Activated T-helper 2 cell treated with anti-CD3 and anti-CD28 coated beads, Interferon-gamma antibody, Interleukin-2, Interleukin-4, amounts not matched to agents 10 μg/mL and 5 μg/mL and 100 μg/mL, durations not matched to agents 14 hours and 24 hours and 36 hours (primary cell): Measurements from ENCODE around the gene DIP2B. TPM values are rescaled to one million over a fixed set of nuclear protein-coding genes. Genes with fewer than 3 reads are reported as not detected.

Experiments used
- DNase-seq: peaks from one replicate; pipeline ENCODE4 v3.0.0; 2021; ENCODE audit warnings: low spot score
- H3K27ac Mint-ChIP-seq: one replicate; pipeline ENCODE4 v1.8.0; 2021; ENCODE audit warnings: mixed read lengths
- H3K27me3 Mint-ChIP-seq: one replicate; pipeline ENCODE4 v1.8.0; 2021; ENCODE audit warnings: low read depth, mixed read lengths
- H3K36me3 Mint-ChIP-seq: one replicate; pipeline ENCODE4 v1.8.0; 2021; ENCODE audit warnings: low read depth, mixed read lengths
- H3K4me1 Mint-ChIP-seq: one replicate; pipeline ENCODE4 v1.8.0; 2021; ENCODE audit warnings: low read depth, mixed read lengths
- H3K4me3 Mint-ChIP-seq: one replicate; pipeline ENCODE4 v1.8.0; 2021; ENCODE audit warnings: low read depth, mild to moderate bottlenecking, moderate library complexity, mixed read lengths
- H3K9me3 Mint-ChIP-seq: one replicate; pipeline ENCODE4 v1.8.0; 2021; ENCODE audit warnings: mixed read lengths
- intact Hi-C: fragments of 100-400 bp; cut with micrococcal nuclease; formaldehyde crosslinking; loops from one replicate; pipeline ENCODE4 v1.15.1; 2023
- total RNA-seq: library from RNA; stranded (reverse); gene quantifications from 2 replicates; pipeline ENCODE4 v1.2.3, GENCODE V29; 2022

Gene DIP2B
- total RNA-seq, 1 donor from 2014 or later = 27.4 TPM

GRCh38 chr12:50655374-50655921 lies 150.7 kb downstream of the DIP2B start:
- Mint-ChIP-seq H3K27ac (no peak overlapping the region), H3K9me3 (no peaks in the 10 kb centered on the region), H3K36me3 (peaks cover 10% of the 10 kb centered on the region), H3K27me3 (no peaks in the 10 kb centered on the region), H3K4me3 (no peak overlapping the region), H3K4me1 (peaks cover 5% of the 10 kb centered on the region)
- DNase-seq = no peak
- intact Hi-C loops = no loop called here

- no peak for DNase-seq
- H3K9me3 Mint-ChIP-seq = no peaks in the 10 kb centered on the region
- no peak overlapping the region for H3K27ac Mint-ChIP-seq
- no peak overlapping the region for H3K4me3 Mint-ChIP-seq
- H3K4me1 Mint-ChIP-seq = no peaks in the 10 kb centered on the region
- peaks cover 11% of the 10 kb centered on the region for H3K36me3 Mint-ChIP-seq
- no peaks in the 10 kb centered on the region for H3K27me3 Mint-ChIP-seq
- intact Hi-C loops = no loop called here
These were observed 154.5 kb downstream of the DIP2B start for GRCh38 chr12:50659260-50659659.

DNA sequence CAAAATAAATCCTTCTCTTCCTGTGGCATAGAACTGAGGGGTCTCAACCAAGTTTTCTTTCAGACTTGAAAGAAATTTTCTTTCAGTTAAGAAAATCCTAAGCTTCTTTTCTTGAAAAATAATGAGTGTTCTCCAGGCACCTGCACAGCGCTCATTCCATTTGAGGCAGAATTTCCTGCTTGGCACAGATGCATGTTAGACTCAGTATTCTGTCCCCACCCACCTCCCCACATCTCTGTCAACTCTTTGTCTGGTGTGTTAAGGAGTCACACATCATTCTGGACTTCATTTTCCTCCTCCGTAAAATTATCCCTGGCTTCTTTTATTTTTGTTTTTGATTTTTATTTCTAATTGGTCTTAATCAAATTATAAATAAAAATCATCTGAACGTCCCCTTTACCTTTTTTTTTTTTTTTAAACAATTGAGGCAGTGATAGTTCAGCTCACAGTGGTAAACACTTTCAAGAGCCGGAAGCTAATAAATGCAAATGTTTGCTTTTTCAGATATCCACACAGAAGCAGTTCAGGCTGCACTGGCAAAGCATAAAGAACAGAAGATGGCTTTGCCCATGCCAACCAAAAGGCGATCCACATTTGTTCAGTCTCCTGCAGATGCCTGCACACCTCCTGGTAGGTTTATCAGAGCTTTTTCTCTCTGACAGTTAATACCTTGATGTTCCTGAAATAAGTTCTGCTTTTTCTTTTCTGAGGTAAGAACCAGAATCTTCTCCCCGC lies 155.1 kb downstream of the DIP2B start:
- Mint-ChIP-seq H3K4me1 (no peaks in the 10 kb centered on the region), H3K9me3 (no peaks in the 10 kb centered on the region), H3K27me3 (no peaks in the 10 kb centered on the region), H3K4me3 (no peak overlapping the region), H3K27ac (no peak overlapping the region), H3K36me3 (peaks cover 11% of the 10 kb centered on the region)
- intact Hi-C loops = no loop called here
- DNase-seq = no peak

DNA sequence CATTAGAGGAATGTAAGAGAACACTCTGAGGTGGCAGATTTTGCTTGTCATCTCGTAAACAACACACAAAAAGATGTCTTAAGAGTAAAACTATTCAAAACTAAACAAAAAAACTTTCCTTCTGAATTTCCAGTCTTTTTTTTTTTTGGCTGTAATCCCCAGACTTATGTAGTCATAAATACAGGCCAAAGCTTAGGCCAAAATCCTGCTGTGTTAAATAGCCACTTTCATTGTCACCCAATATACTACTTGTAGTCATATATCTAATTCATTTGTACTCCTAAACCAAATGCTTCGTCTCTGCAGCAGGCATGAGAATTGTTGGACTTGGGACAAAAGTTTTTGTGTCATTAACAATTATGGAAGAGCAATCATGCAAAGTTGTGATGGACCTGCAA lies 155.6 kb downstream of the DIP2B start:
- Mint-ChIP-seq H3K4me3 (no peak overlapping the region), H3K9me3 (no peaks in the 10 kb centered on the region), H3K4me1 (no peaks in the 10 kb centered on the region), H3K27ac (no peak overlapping the region), H3K27me3 (no peaks in the 10 kb centered on the region), H3K36me3 (peaks cover 11% of the 10 kb centered on the region)
- DNase-seq = no peak
- intact Hi-C loops = no loop called here

DNA sequence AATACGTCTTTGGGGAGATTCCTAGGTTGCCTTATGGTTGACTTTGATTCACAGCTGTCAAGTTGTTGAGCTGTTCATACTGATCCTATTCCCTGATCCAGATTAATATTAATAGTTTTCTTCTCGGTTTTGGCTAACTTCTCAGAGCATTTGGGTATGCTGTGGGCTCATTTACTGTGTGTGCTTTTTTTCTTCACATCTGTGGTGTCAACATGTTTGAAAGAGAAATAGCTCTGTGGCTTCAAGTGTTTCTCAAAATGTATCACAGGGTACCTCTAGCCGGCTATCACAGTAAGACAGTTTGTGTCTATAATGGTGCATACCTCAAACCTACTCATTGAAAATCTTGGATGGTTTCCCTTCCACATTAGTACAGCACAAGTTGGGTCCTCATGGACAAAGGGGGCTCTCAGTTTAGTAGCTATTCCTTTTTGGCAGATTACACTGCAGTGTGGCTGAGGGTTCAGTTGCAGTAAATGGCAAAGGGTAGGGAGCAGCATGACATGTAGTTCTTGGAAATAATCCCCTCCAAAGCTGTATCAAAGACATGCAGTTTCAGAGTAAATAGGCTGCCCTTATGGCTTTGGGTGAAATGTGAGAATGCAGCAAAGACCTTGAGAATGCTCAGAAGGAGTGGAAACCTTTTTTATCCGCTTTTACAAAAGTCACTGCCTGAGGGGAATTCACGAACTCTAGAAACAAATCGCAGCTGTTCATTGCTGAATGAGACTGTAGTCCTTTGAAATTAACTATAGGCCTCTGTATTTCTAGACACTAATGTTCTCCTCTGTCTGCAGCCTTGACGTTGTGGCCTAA lies 156.7 kb downstream of the DIP2B start:
- Mint-ChIP-seq H3K4me1 (no peaks in the 10 kb centered on the region), H3K36me3 (peaks cover 11% of the 10 kb centered on the region), H3K27me3 (no peaks in the 10 kb centered on the region), H3K27ac (no peak overlapping the region), H3K4me3 (no peak overlapping the region), H3K9me3 (no peaks in the 10 kb centered on the region)
- no peak for DNase-seq
- intact Hi-C loops = no loop called here

GRCh38 chr12:50662116-50662510 lies 157.3 kb downstream of the DIP2B start:
- intact Hi-C loops = no loop called here
- H3K4me1 Mint-ChIP-seq = no peaks in the 10 kb centered on the region
- no peaks in the 10 kb centered on the region for H3K27me3 Mint-ChIP-seq
- no peaks in the 10 kb centered on the region for H3K9me3 Mint-ChIP-seq
- H3K36me3 Mint-ChIP-seq = peaks cover 11% of the 10 kb centered on the region
- no peak overlapping the region for H3K4me3 Mint-ChIP-seq
- DNase-seq = no peak
- no peak overlapping the region for H3K27ac Mint-ChIP-seq

DNA sequence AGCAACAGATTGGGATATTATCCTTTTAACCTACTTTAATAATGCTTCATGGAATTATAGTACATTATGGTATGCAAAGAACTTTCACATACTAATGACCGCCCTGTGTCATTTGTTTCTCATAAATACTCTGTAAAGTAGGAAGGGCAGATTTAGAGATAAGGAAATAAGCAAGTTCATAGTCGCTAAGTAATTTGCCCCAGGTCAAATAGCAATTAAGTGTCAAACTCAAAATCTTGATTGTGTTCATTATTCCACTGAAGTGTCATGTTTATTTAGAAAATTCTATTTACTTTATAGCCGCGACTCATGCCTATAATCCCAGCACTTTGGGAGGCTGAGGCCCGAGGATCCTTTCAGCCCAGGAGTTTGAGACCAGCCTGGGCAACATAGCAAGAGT lies 160.4 kb downstream of the DIP2B start:
- intact Hi-C loops = no loop called here
- Mint-ChIP-seq H3K4me3 (no peak overlapping the region), H3K36me3 (peaks cover 4% of the 10 kb centered on the region), H3K4me1 (no peaks in the 10 kb centered on the region), H3K27me3 (no peaks in the 10 kb centered on the region), H3K27ac (no peak overlapping the region), H3K9me3 (no peaks in the 10 kb centered on the region)
- no peak for DNase-seq

DNA sequence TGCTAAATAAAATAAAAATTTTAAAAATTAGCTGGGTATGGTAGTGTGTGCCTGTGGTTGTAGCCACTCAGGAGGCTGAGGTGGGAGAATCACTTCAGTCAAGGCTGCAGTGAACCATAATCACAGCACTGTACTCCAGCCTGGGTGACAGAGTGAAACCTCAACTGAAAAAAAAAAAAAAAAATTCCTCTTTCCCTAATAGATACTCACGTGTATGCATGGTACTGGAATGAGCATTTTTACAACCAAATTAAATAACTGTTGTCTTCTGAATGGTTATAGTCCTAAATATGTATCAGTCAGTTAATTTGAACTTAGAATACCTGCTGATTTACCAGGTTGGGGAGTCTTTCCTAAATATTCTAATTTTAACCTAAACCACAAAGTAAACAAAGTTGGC lies 160.8 kb downstream of the DIP2B start:
- Mint-ChIP-seq H3K9me3 (no peaks in the 10 kb centered on the region), H3K27ac (no peak overlapping the region), H3K4me1 (no peaks in the 10 kb centered on the region), H3K4me3 (no peak overlapping the region), H3K27me3 (no peaks in the 10 kb centered on the region), H3K36me3 (no peaks in the 10 kb centered on the region)
- DNase-seq = no peak
- intact Hi-C loops = no loop called here

GRCh38 chr12:50666023-50666422 lies 161.2 kb downstream of the DIP2B start:
- Mint-ChIP-seq H3K4me3 (no peak overlapping the region), H3K4me1 (no peaks in the 10 kb centered on the region), H3K27me3 (no peaks in the 10 kb centered on the region), H3K36me3 (no peaks in the 10 kb centered on the region), H3K27ac (no peak overlapping the region), H3K9me3 (no peaks in the 10 kb centered on the region)
- intact Hi-C loops = no loop called here
- no peak for DNase-seq

DNA sequence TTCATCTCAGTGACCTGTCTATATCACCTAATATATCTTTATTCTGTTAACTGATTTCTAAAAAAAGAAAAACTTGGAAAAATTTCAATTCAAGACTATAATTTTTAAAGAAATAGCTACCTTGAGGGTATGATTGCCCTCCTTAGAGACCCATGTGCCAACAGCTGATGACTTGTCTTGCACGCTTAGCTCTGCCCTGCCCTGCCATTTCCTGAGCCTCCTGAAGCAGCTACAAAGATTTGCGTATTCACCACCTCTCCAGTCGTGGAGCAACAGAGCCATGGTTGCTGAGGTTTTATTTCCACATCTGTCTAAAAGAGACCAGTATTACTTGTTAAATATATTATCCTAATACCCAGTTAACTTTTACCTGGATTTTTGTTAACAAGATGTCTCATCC lies 167.4 kb downstream of the DIP2B start:
- intact Hi-C loops = no loop called here
- Mint-ChIP-seq H3K27ac (no peak overlapping the region), H3K36me3 (peaks cover 29% of the 10 kb centered on the region), H3K27me3 (no peaks in the 10 kb centered on the region), H3K4me3 (no peak overlapping the region), H3K9me3 (no peaks in the 10 kb centered on the region), H3K4me1 (no peaks in the 10 kb centered on the region)
- DNase-seq = no peak

GRCh38 chr12:50676756-50677155 lies 172.0 kb downstream of the DIP2B start:
- Mint-ChIP-seq H3K36me3 (peaks cover 55% of the 10 kb centered on the region), H3K9me3 (no peaks in the 10 kb centered on the region), H3K27me3 (no peaks in the 10 kb centered on the region), H3K4me3 (no peak overlapping the region), H3K27ac (no peak overlapping the region), H3K4me1 (no peaks in the 10 kb centered on the region)
- DNase-seq = no peak
- intact Hi-C loops = no loop called here

- H3K9me3 Mint-ChIP-seq = no peaks in the 10 kb centered on the region
- intact Hi-C loops = no loop called here
- no peaks in the 10 kb centered on the region for H3K4me1 Mint-ChIP-seq
- DNase-seq = no peak
- H3K27me3 Mint-ChIP-seq = no peaks in the 10 kb centered on the region
- no peak overlapping the region for H3K4me3 Mint-ChIP-seq
- H3K36me3 Mint-ChIP-seq = peaks cover 63% of the 10 kb centered on the region
- no peak overlapping the region for H3K27ac Mint-ChIP-seq
These were observed 173.1 kb downstream of the DIP2B start for GRCh38 chr12:50677858-50678257.

DNA sequence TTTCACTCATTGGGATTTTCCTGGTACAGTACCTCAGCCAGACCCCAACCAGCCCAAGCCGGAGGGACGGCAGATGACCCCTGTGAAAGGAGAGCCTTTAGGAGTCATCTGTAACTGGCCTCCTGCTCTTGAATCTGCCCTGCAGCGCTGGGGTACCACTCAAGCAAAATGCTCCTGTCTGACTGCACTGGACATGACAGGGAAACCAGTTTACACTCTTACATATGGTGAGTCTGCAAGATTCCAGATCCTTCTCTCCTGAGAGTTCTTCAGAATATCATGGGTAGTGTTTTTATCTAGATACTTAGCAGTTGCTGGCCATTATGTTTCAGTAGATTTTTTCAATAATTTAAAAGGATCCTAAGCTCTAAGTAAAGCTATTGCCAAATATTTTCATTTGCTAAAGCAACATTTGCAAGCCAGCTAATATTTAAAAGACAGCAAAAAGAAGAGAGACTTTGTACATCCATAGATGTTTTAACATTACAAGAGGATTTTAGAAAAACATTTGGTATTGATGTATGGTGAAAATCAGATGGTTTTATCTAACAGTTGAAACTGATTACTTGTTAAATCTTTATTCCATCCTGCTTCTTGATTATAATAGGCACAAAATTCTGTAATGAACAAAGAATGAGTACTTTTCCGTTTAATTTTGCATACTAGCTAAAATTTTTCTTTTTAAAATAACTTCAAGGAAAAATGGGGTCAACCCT lies 174.0 kb downstream of the DIP2B start:
- intact Hi-C loops = no loop called here
- no peak for DNase-seq
- Mint-ChIP-seq H3K9me3 (no peaks in the 10 kb centered on the region), H3K4me1 (no peaks in the 10 kb centered on the region), H3K4me3 (no peak overlapping the region), H3K36me3 (peaks cover 63% of the 10 kb centered on the region), H3K27ac (no peak overlapping the region), H3K27me3 (no peaks in the 10 kb centered on the region)
